Renal cortex interstitium (tissue), 11 donors: Measurements from ENCODE around the gene GRID1. TPM values are rescaled to one million over a fixed set of nuclear protein-coding genes. Genes with fewer than 3 reads are reported as not detected.

Source experiments
- DNase-seq, 11 donors: peaks; one replicate each; pipeline ENCODE4 v3.0.0-alpha.2; 2013; ENCODE audit warnings: low read depth in 9 of 11, low spot score in 4 of 11; ENCODE audit errors: extremely low read depth in 1 of 11
- polyA plus RNA-seq, 3 donors: library from polyadenylated mRNA; unstranded; fragments of 120-200 nt; gene quantifications; one replicate each; pipeline ENCODE4 v1.2.1, GENCODE V29; 2013; ENCODE audit not compliant: insufficient read length in 3 of 3

GRID1 gene
- polyA plus RNA-seq, 3 donors = 1.6 to 1.8 (median 1.6) TPM

- no peak for DNase-seq
These were observed 466.5 kb downstream of the GRID1 start for GRCh38 chr10:85900061-85900460.

GRCh38 chr10:85891472-85891871, 475.1 kb downstream of the GRID1 start:
- DNase-seq = no peak

GRCh38 chr10:85888559-85888958, 478.0 kb downstream of the GRID1 start:
- DNase-seq = no peak

- DNase-seq = no peak
These were observed 478.6 kb downstream of the GRID1 start for GRCh38 chr10:85888004-85888403.

GRCh38 chr10:85874208-85874607, 492.4 kb downstream of the GRID1 start:
- DNase-seq = no peak

GRCh38 chr10:85873063-85873462, 493.5 kb downstream of the GRID1 start:
- DNase-seq = no peak

- no peak for DNase-seq
These were observed 497.7 kb downstream of the GRID1 start for GRCh38 chr10:85868627-85869499.

GRCh38 chr10:85864868-85865526, 501.6 kb downstream of the GRID1 start:
- DNase-seq = no peak

- DNase-seq = no peak
These were observed 502.4 kb downstream of the GRID1 start for GRCh38 chr10:85864173-85864549.

- DNase-seq = no peak
These were observed 503.1 kb downstream of the GRID1 start for GRCh38 chr10:85863301-85864172.

- no peak for DNase-seq
These were observed 503.8 kb downstream of the GRID1 start for GRCh38 chr10:85862771-85863170.

- DNase-seq = no peak
These were observed 504.9 kb downstream of the GRID1 start for GRCh38 chr10:85861513-85862197.

- DNase-seq = no peak
These were observed 506.7 kb downstream of the GRID1 start for GRCh38 chr10:85859859-85860258.

GRCh38 chr10:85858776-85859515, 507.6 kb downstream of the GRID1 start:
- no peak for DNase-seq

- DNase-seq = no peak
These were observed 508.8 kb downstream of the GRID1 start for GRCh38 chr10:85857791-85858190.

- DNase-seq = no peak
These were observed 509.3 kb downstream of the GRID1 start for GRCh38 chr10:85857305-85857704.

GRCh38 chr10:85851934-85852333, 514.7 kb downstream of the GRID1 start:
- DNase-seq = no peak

- DNase-seq = no peak
These were observed 515.3 kb downstream of the GRID1 start for GRCh38 chr10:85851325-85851724.
